OCI-LY3 (cell line): Measurements from ENCODE around the gene ANP32A.

Experiments used
- EZH2phosphoT487 ChIP-seq: fragments of 200-600 bp; shearing (Covaris generic); IDR thresholded peaks from 2 replicates; pipeline ENCODE4 v1.6.1; 2018; ENCODE audit warnings: antibody characterized with exemption, mixed run types, low read depth
- TF ChIP-seq, protein P1 (sequence below): fragments of 200-600, 300-600 bp; sonication (generic); IDR thresholded peaks from 2 replicates; pipeline ENCODE4 v1.5.1; 2014; ENCODE audit warnings: antibody characterized with exemption, low read length, low read depth

GRCh38 chr15:68852461-68852860 is 31.8 kb upstream of the ANP32A start:
- TF ChIP-seq, protein P1, sequence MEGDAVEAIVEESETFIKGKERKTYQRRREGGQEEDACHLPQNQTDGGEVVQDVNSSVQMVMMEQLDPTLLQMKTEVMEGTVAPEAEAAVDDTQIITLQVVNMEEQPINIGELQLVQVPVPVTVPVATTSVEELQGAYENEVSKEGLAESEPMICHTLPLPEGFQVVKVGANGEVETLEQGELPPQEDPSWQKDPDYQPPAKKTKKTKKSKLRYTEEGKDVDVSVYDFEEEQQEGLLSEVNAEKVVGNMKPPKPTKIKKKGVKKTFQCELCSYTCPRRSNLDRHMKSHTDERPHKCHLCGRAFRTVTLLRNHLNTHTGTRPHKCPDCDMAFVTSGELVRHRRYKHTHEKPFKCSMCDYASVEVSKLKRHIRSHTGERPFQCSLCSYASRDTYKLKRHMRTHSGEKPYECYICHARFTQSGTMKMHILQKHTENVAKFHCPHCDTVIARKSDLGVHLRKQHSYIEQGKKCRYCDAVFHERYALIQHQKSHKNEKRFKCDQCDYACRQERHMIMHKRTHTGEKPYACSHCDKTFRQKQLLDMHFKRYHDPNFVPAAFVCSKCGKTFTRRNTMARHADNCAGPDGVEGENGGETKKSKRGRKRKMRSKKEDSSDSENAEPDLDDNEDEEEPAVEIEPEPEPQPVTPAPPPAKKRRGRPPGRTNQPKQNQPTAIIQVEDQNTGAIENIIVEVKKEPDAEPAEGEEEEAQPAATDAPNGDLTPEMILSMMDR = no peak
- no peak for TF ChIP-seq EZH2phosphoT487
